ENCODE data around the gene GSTT4. TPM values are rescaled to one million over a fixed set of nuclear protein-coding genes. Genes with fewer than 3 reads are reported as not detected.
A peak's percentile ranks its signal among the peaks of the same experiment; 100 is the strongest.
"Not testable (repeated sequence)": the region's sequence is repeated elsewhere in the genome, so short reads cannot be mapped to it uniquely, and the experiment has no call there.

The GSTT4 gene
- polyA plus RNA-seq, 1 of the 3 experiments (the other 2 are of a cell fraction) = not detected

DNA sequence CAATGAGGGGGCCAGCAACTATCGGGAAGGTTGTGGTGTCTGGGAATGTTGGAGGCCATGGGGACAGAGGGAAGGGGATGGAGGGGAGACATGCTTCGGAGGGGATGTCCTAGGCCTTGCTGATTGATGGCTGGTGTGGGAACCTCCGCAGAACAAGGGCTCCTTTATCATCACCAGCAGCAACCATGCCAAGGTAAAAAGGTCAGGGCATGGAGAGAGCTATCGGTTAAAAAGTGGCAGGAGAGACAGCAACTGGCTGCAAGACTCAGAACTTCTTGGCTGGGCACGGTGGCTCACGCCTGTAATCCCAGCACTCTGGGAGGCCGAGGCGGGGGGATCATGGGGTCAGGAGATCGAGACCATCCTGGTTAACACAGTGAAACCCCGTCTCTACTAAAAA, 3.0 kb downstream of the GSTT4 start (continued):
- TF ChIP-seq REST (IDR thresholded peaks at IDR 0.05; ENCODE audit: low read depth, low read length) (no peak), JUND (IDR thresholded peaks at IDR 0.05) (no peak), TCF12 (IDR thresholded peaks at IDR 0.05) (no peak), EZH2phosphoT487 (IDR thresholded peaks at IDR 0.05; ENCODE audit: borderline replicate concordance, low read depth) (no peak), GATA2 (CRISPR knock-in tag; IDR thresholded peaks at IDR 0.05) (no peak), MEF2A (IDR thresholded peaks at IDR 0.05; ENCODE audit: borderline replicate concordance, low read depth) (no peak), FOXJ3 (CRISPR knock-in tag; IDR thresholded peaks at IDR 0.05) (no peak)
- TF ChIP-seq, protein P1, sequence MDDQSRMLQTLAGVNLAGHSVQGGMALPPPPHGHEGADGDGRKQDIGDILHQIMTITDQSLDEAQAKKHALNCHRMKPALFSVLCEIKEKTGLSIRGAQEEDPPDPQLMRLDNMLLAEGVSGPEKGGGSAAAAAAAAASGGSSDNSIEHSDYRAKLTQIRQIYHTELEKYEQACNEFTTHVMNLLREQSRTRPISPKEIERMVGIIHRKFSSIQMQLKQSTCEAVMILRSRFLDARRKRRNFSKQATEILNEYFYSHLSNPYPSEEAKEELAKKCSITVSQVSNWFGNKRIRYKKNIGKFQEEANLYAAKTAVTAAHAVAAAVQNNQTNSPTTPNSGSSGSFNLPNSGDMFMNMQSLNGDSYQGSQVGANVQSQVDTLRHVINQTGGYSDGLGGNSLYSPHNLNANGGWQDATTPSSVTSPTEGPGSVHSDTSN (IDR thresholded peaks at IDR 0.05) = no peak

- no peak for TF ChIP-seq RXRA (IDR thresholded peaks at IDR 0.05; ENCODE audit: borderline replicate concordance, low read depth)
- TF ChIP-seq FOSL2 (IDR thresholded peaks at IDR 0.05; ENCODE audit: borderline replicate concordance, low read depth) = no peak
- no peak for TF ChIP-seq YY1 (IDR thresholded peaks at IDR 0.05; ENCODE audit: low read depth)
- no peak for TF ChIP-seq SMC3 (IDR thresholded peaks at IDR 0.05; ENCODE audit: low read depth, low read length)
- no peak for TF ChIP-seq EP300 (IDR thresholded peaks at IDR 0.05; ENCODE audit: borderline replicate concordance in 1 of 2, low read depth in 1 of 2, low read length in 1 of 2)
- no peak for TF ChIP-seq CTCF (IDR thresholded peaks at IDR 0.05)
- no peak for TF ChIP-seq MXI1 (IDR thresholded peaks at IDR 0.05; ENCODE audit: low read depth, low read length)
- TF ChIP-seq TCF12 (IDR thresholded peaks at IDR 0.05) = no peak
- Histone ChIP-seq H3K4me1 (ENCODE audit: control insufficient read depth in 1 of 2, insufficient read depth in 2 of 2, low read depth in 1 of 2, low read length in 1 of 2) (peaks cover 0 to 5% of the 10 kb centered on the region in 2 experiments; a peak in 1 of 4 replicates), H2AFZ (ENCODE audit: low read depth) (no peak overlapping the region), H3K9me2 (no peaks in the 10 kb centered on the region), H3K79me2 (ENCODE audit: insufficient read depth) (no peaks in the 10 kb centered on the region), H3F3A (replicated peaks; ENCODE audit: insufficient read depth) (no peaks in the 10 kb centered on the region), H3K27ac (ENCODE audit: low read depth in 2 of 2, low read length in 1 of 2) (no peak overlapping the region), H4K20me1 (ENCODE audit: insufficient read depth) (no peaks in the 10 kb centered on the region), H3K27me3 (ENCODE audit: insufficient read depth) (no peaks in the 10 kb centered on the region), H3K4me2 (no peak overlapping the region), H3K9me3 (no peaks in the 10 kb centered on the region), H3K9ac (no peak overlapping the region), H3K4me3 (ENCODE audit: low read depth in 2 of 2, low read length in 1 of 2) (no peak overlapping the region), H3K36me3 (replicated peaks in 1 of 2; ENCODE audit: control insufficient read depth in 1 of 2, insufficient read depth in 2 of 2, low read length in 1 of 2) (no peaks in the 10 kb centered on the region)
- peak; percentile 20 for DNase-seq
- ChIA-PET POLR2A (no interaction called here), CTCF (interaction anchor here (1.2 kb wide), 1 partner anchor 10 kb away, joined by 5 read pairs; the partner anchor contains the start of gene CABIN1)
- 82% methylated on average over 6 of the region's 9 CpGs for WGBS (ENCODE audit: low lambda C conversion rate)
Measured at GRCh38 chr22:24001314-24001713, 3.9 kb downstream of the GSTT4 start.

GRCh38 chr22:23999779-24000178, 5.5 kb downstream of the GSTT4 start:
- H3K4me1 ChIP-seq (ENCODE audit: control insufficient read depth in 1 of 2, insufficient read depth in 2 of 2, low read depth in 1 of 2, low read length in 1 of 2); H3K9me2 ChIP-seq; H3K27ac ChIP-seq (ENCODE audit: low read depth in 2 of 2, low read length in 1 of 2); H2AFZ ChIP-seq (ENCODE audit: low read depth); POLR2A ChIA-PET; H3K79me2 ChIP-seq (ENCODE audit: insufficient read depth); H3K27me3 ChIP-seq (ENCODE audit: insufficient read depth); H3K36me3 ChIP-seq (replicated peaks in 1 of 2; ENCODE audit: control insufficient read depth in 1 of 2, insufficient read depth in 2 of 2, low read length in 1 of 2); H3K9ac ChIP-seq; H3F3A ChIP-seq (replicated peaks; ENCODE audit: insufficient read depth); H4K20me1 ChIP-seq (ENCODE audit: insufficient read depth); H3K4me3 ChIP-seq (ENCODE audit: low read depth in 2 of 2, low read length in 1 of 2); H3K9me3 ChIP-seq; H3K4me2 ChIP-seq; CTCF ChIA-PET: not testable (repeated sequence)
- DNase-seq = peak; percentile 30
- 76% methylated on average over 7 of the region's 7 CpGs for WGBS (ENCODE audit: low lambda C conversion rate)
